Measurements from ENCODE around the gene ABCC9.
A peak's percentile ranks its signal among the peaks of the same experiment; 100 is the strongest.

The ABCC9 gene

DNA sequence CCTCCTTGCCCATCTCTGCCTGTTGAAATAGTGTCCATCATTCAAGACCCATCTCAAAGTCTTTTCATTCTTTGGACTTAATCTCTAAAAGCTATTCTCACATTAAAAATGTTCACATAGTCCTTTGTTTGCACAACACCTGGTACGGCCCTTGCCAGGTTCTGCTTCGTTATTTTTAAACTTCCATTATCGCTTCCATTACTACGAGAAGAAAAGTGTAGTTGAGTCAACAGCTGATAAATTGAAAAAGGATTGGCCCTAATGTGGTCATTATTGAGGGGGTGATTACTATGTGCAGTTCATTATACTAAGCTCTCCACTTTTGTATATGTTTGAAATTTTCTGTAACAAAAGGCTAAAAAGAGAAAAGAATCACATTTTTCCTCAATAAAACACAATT, 184.5 kb downstream of the ABCC9 start:
- DNase-seq (ENCODE audit: low read depth) = no peak
- no peak overlapping the region for H3K4me3 ChIP-seq (ENCODE audit: control insufficient read depth, low read depth, low read length)
- TF ChIP-seq, protein P1, sequence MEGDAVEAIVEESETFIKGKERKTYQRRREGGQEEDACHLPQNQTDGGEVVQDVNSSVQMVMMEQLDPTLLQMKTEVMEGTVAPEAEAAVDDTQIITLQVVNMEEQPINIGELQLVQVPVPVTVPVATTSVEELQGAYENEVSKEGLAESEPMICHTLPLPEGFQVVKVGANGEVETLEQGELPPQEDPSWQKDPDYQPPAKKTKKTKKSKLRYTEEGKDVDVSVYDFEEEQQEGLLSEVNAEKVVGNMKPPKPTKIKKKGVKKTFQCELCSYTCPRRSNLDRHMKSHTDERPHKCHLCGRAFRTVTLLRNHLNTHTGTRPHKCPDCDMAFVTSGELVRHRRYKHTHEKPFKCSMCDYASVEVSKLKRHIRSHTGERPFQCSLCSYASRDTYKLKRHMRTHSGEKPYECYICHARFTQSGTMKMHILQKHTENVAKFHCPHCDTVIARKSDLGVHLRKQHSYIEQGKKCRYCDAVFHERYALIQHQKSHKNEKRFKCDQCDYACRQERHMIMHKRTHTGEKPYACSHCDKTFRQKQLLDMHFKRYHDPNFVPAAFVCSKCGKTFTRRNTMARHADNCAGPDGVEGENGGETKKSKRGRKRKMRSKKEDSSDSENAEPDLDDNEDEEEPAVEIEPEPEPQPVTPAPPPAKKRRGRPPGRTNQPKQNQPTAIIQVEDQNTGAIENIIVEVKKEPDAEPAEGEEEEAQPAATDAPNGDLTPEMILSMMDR (conservative IDR thresholded peaks at IDR 0.05; ENCODE audit: control insufficient read depth, insufficient read depth, low read depth, low read length) = no peak

DNA sequence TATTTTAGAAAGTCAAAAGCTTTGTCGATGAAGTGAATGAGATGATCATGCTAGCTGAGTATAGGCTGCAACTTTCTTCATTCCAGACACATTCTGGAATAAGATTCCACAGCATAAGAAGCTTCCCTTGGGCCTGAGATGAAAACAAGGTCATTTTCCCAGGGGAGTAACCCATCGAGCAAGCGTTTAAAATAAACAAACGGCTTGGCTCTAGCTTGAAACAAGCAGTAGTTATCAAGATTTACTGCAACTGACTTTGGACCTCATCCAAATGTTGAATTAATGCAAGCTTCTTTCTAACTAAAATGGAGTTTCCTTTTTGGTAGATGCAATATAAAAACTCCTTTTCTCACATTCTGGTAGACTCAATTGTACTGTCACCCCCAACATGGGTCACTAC, 189.7 kb downstream of the ABCC9 start:
- H3K4me3 ChIP-seq (ENCODE audit: control insufficient read depth, low read depth, low read length) = no peak overlapping the region
- TF ChIP-seq, protein P1 (conservative IDR thresholded peaks at IDR 0.05; ENCODE audit: control insufficient read depth, insufficient read depth, low read depth, low read length) = no peak
- DNase-seq (ENCODE audit: low read depth) = peak; percentile 80

Data from fibroblast of mammary gland (primary cell).